ENCODE data around the gene GAS2L1.

DNA sequence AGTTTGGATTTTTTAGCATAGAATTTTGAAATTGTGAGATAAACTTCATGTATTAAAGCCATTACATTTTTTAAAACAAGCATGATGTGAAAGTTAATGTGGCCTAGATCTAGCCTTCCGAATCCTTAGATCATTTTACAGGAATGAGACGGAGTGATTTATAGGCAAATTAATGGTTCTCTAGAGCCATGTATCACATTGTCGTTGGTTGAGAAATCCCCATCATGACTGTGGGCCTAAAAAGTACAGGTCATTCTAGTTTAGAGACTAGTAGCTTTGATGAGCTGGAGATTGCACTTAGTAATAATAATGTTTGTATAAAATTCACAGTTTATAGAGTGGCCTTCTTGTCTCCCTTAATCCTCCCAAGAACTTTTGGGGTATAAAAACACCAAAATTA is 31.3 kb upstream of the GAS2L1 start:
- TF ChIP-seq, protein P1, sequence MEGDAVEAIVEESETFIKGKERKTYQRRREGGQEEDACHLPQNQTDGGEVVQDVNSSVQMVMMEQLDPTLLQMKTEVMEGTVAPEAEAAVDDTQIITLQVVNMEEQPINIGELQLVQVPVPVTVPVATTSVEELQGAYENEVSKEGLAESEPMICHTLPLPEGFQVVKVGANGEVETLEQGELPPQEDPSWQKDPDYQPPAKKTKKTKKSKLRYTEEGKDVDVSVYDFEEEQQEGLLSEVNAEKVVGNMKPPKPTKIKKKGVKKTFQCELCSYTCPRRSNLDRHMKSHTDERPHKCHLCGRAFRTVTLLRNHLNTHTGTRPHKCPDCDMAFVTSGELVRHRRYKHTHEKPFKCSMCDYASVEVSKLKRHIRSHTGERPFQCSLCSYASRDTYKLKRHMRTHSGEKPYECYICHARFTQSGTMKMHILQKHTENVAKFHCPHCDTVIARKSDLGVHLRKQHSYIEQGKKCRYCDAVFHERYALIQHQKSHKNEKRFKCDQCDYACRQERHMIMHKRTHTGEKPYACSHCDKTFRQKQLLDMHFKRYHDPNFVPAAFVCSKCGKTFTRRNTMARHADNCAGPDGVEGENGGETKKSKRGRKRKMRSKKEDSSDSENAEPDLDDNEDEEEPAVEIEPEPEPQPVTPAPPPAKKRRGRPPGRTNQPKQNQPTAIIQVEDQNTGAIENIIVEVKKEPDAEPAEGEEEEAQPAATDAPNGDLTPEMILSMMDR (IDR thresholded peaks at IDR 0.05 in 8 of 11, conservative IDR thresholded peaks at IDR 0.05 in 3 of 11), result no peak
- no peak for TF ChIP-seq POLR2A (IDR thresholded peaks at IDR 0.05)
- TF ChIP-seq POLR2AphosphoS5 (IDR thresholded peaks at IDR 0.05), result no peak
